CD14-positive monocyte (primary cell): ENCODE data around the gene WNT5A. TPM values are rescaled to one million over a fixed set of nuclear protein-coding genes. Genes with fewer than 3 reads are reported as not detected.

Experiments used
- DNase-seq, 3 donors: peaks; one replicate each; pipeline ENCODE4 v3.0.0-alpha.2; 2011 to 2022
- H2AFZ ChIP-seq: 2 replicates; pipeline ENCODE4 v1.6.0; 2012; ENCODE audit warnings: mild to moderate bottlenecking, low read depth, low read length, inconsistent platforms; ENCODE audit not compliant: insufficient read depth, poor library complexity, severe bottlenecking
- H3K27ac ChIP-seq, 2 donors: 1 replicate in 1 of 2; 2 replicates in 1 of 2; pipeline ENCODE4 v1.5.1; 2012 to 2013; ENCODE audit warnings: low read length in 2 of 2, control low read depth in 1 of 2, inconsistent platforms in 1 of 2, low read depth in 1 of 2, mild to moderate bottlenecking in 1 of 2
- H3K27me3 ChIP-seq, 2 donors: one replicate each; pipeline versions ENCODE4 v1.6.0 to v1.6.1; 2011 to 2013; ENCODE audit warnings: low read length in 2 of 2; ENCODE audit not compliant: control insufficient read depth in 2 of 2, insufficient read depth in 2 of 2
- H3K36me3 ChIP-seq, 2 donors: replicated peaks in 1 of 2; 1 replicate in 1 of 2; 2 replicates in 1 of 2; pipeline versions ENCODE4 v1.5.1 to v1.6.1; 2012 to 2013; ENCODE audit warnings: low read length in 2 of 2, control low read depth in 1 of 2, inconsistent platforms in 1 of 2, mild to moderate bottlenecking in 1 of 2; ENCODE audit not compliant: insufficient read depth in 2 of 2, control insufficient read depth in 1 of 2
- H3K4me1 ChIP-seq, 2 donors: 1 replicate in 1 of 2; 2 replicates in 1 of 2; pipeline versions ENCODE4 v1.5.1 to v1.6.1; 2012 to 2013; ENCODE audit warnings: low read length in 2 of 2, control low read depth in 1 of 2, inconsistent platforms in 1 of 2, mild to moderate bottlenecking in 1 of 2, moderate library complexity in 1 of 2; ENCODE audit not compliant: insufficient read depth in 2 of 2, control insufficient read depth in 1 of 2
- H3K4me2 ChIP-seq: replicated peaks from 2 replicates; pipeline ENCODE3; 2012; ENCODE audit warnings: low read length, moderate library complexity, mild to moderate bottlenecking; ENCODE audit not compliant: poor library complexity, severe bottlenecking; ENCODE audit errors: extremely low read depth
- H3K4me3 ChIP-seq, 3 experiments: fragments of 200-600 bp in 1 of 3; sonication (generic) in 1 of 3; replicated peaks in 1 of 3; 1 replicate in 2 of 3; 2 replicates in 1 of 3; pipeline ENCODE4 v1.5.1; 2011 to 2013; ENCODE audit warnings: low read length in 3 of 3, mild to moderate bottlenecking in 3 of 3, control low read depth in 2 of 3, low read depth in 2 of 3, inconsistent platforms in 1 of 3, moderate library complexity in 1 of 3
- H3K79me2 ChIP-seq: 2 replicates; pipeline ENCODE4 v1.6.0; 2012; ENCODE audit warnings: mild to moderate bottlenecking, control low read depth, inconsistent platforms, low read length, moderate library complexity; ENCODE audit not compliant: insufficient read depth
- H3K9ac ChIP-seq: 2 replicates; pipeline ENCODE4 v1.6.0; 2017; ENCODE audit warnings: low read length, mild to moderate bottlenecking; ENCODE audit not compliant: insufficient read depth, poor library complexity, severe bottlenecking
- H3K9me3 ChIP-seq, 2 donors: replicated peaks in 1 of 2; 1 replicate in 1 of 2; 2 replicates in 1 of 2; pipeline versions ENCODE4 v1.5.1 to v1.6.1; 2012 to 2013; ENCODE audit warnings: low read length in 2 of 2, control low read depth in 1 of 2; ENCODE audit not compliant: control insufficient read depth in 1 of 2, insufficient read depth in 1 of 2
- H4K20me1 ChIP-seq: 2 replicates; pipeline ENCODE4 v1.6.0; 2012; ENCODE audit warnings: mild to moderate bottlenecking, low read length, control low read depth, moderate library complexity; ENCODE audit not compliant: insufficient read depth
- H3K27ac Mint-ChIP-seq, 7 donors: one replicate each; pipeline ENCODE4 v1.8.0; 2020; ENCODE audit warnings: mild to moderate bottlenecking in 7 of 7, mixed read lengths in 7 of 7, moderate library complexity in 6 of 7, inconsistent platforms in 2 of 7
- H3K27me3 Mint-ChIP-seq, 3 donors: one replicate each; pipeline ENCODE4 v1.8.0; 2021 to 2022; ENCODE audit warnings: low read depth in 3 of 3, mild to moderate bottlenecking in 3 of 3, mixed read lengths in 3 of 3, moderate library complexity in 3 of 3, inconsistent platforms in 1 of 3
- H3K36me3 Mint-ChIP-seq, 2 donors: one replicate each; pipeline ENCODE4 v1.8.0; 2020; ENCODE audit warnings: mixed read lengths in 2 of 2, inconsistent platforms in 1 of 2, mild to moderate bottlenecking in 1 of 2
- H3K4me1 Mint-ChIP-seq: one replicate; pipeline ENCODE4 v1.8.0; 2020; ENCODE audit warnings: mild to moderate bottlenecking, mixed read lengths
- H3K4me3 Mint-ChIP-seq, 2 donors: one replicate each; pipeline ENCODE4 v1.8.0; 2020; ENCODE audit warnings: mild to moderate bottlenecking in 2 of 2, mixed read lengths in 2 of 2, moderate library complexity in 1 of 2
- H3K9me3 Mint-ChIP-seq, 7 donors: one replicate each; pipeline ENCODE4 v1.8.0; 2020 to 2022; ENCODE audit warnings: mixed read lengths in 7 of 7, mild to moderate bottlenecking in 6 of 7, moderate library complexity in 6 of 7, inconsistent platforms in 2 of 7
- CTCF ChIP-seq: fragments of 200-600 bp; IDR thresholded peaks from one replicate; pipeline ENCODE4 v1.8.0; 2022; ENCODE audit warnings: antibody characterized with exemption, mild to moderate bottlenecking
- WGBS: methylation state at CpG from one replicate; pipeline ENCODE4 v1.1.5; 2013; ENCODE audit warnings: missing lambda C conversion rate; ENCODE audit not compliant: insufficient coverage; 5-methylcytosine and 5-hydroxymethylcytosine counted together
- intact Hi-C, 2 donors: fragments of 100-400 bp; cut with micrococcal nuclease; formaldehyde crosslinking; loops; one replicate each; pipeline versions ENCODE4 v1.15.0 to v1.15.1; 2023
- polyA plus RNA-seq, 3 donors: library from polyadenylated mRNA; depleted of rRNA in 1 of 3; unstranded in 2 of 3; stranded (reverse) in 1 of 3; fragments of 300-500 nt in 2 of 3; fragments of >200 nt in 1 of 3; fragmentation: Illumina TruSeq in 2 of 3; gene quantifications; 1 replicate in 2 of 3; 2 replicates in 1 of 3; pipeline ENCODE4 v1.2.3, GENCODE V29; 2012 to 2021

The WNT5A gene
- polyA plus RNA-seq, 3 donors: 0.01 to 0.03 TPM; not detected in 1

- peaks cover 0 to 3% (median 0%) of the 10 kb centered on the region in 7 donors for H3K9me3 Mint-ChIP-seq
- intact Hi-C loops: no loop called here
- Histone ChIP-seq H4K20me1 (no peaks in the 10 kb centered on the region), H3K4me3 (no peak overlapping the region), H3K79me2 (no peaks in the 10 kb centered on the region), H3K9ac (no peak overlapping the region), H3K36me3 (no peaks in the 10 kb centered on the region), H3K27me3 (no peaks in the 10 kb centered on the region), H3K9me3 (no peaks in the 10 kb centered on the region), H3K4me1 (no peaks in the 10 kb centered on the region), H2AFZ (no peak overlapping the region), H3K4me2 (no peak overlapping the region), H3K27ac (no peak overlapping the region)
- DNase-seq: no peak
- TF ChIP-seq CTCF: no peak
- no peak overlapping the region for H3K27ac Mint-ChIP-seq
- peaks cover 2 to 5% (median 4%) of the 10 kb centered on the region in 3 donors for H3K27me3 Mint-ChIP-seq
- H3K36me3 Mint-ChIP-seq: no peaks in the 10 kb centered on the region
- no peaks in the 10 kb centered on the region for H3K4me1 Mint-ChIP-seq
- H3K4me3 Mint-ChIP-seq: no peak overlapping the region
- no CpG with 5 or more reads among the region's 5 CpGs for WGBS
Measured at GRCh38 chr3:55458181-55458790, 28.8 kb downstream of the WNT5A start.

GRCh38 chr3:55455915-55456314 lies 31.2 kb downstream of the WNT5A start:
- H3K4me3 Mint-ChIP-seq: no peak overlapping the region
- H3K27ac ChIP-seq: no peak overlapping the region
- no peak for DNase-seq
- H3K9me3 Mint-ChIP-seq: peaks cover 0 to 3% (median 0%) of the 10 kb centered on the region in 7 donors
- no peaks in the 10 kb centered on the region for H3K36me3 Mint-ChIP-seq
- WGBS: 69% methylated on average over 4 of the region's 12 CpGs
- H3K79me2 ChIP-seq: no peaks in the 10 kb centered on the region
- TF ChIP-seq CTCF: no peak
- H3K27me3 ChIP-seq: no peaks in the 10 kb centered on the region
- no peaks in the 10 kb centered on the region for H3K4me1 ChIP-seq
- H3K9me3 ChIP-seq: no peaks in the 10 kb centered on the region
- H3K4me1 Mint-ChIP-seq: no peaks in the 10 kb centered on the region
- intact Hi-C loops: no loop called here
- peaks cover 2 to 5% (median 4%) of the 10 kb centered on the region in 3 donors for H3K27me3 Mint-ChIP-seq
- no peak overlapping the region for H3K9ac ChIP-seq
- no peaks in the 10 kb centered on the region for H3K36me3 ChIP-seq
- no peak overlapping the region for H2AFZ ChIP-seq
- H3K4me2 ChIP-seq: no peak overlapping the region
- no peak overlapping the region for H3K4me3 ChIP-seq
- H4K20me1 ChIP-seq: no peaks in the 10 kb centered on the region
- H3K27ac Mint-ChIP-seq: no peak overlapping the region
